Loucy (cell line): ENCODE data around the gene KIAA1210.

Source experiments
- CTCF ChIP-seq: fragments of 200-600 bp; sonication (generic); conservative IDR thresholded peaks from 2 replicates; pipeline ENCODE4 v1.5.1; 2014; ENCODE audit warnings: mild to moderate bottlenecking, antibody characterized with exemption, low read length
- EZH2phosphoT487 ChIP-seq: fragments of 200-600 bp; IDR thresholded peaks from 2 replicates; pipeline ENCODE4 v1.6.1; 2018; ENCODE audit warnings: antibody characterized with exemption, mild to moderate bottlenecking, moderate library complexity, borderline replicate concordance

DNA sequence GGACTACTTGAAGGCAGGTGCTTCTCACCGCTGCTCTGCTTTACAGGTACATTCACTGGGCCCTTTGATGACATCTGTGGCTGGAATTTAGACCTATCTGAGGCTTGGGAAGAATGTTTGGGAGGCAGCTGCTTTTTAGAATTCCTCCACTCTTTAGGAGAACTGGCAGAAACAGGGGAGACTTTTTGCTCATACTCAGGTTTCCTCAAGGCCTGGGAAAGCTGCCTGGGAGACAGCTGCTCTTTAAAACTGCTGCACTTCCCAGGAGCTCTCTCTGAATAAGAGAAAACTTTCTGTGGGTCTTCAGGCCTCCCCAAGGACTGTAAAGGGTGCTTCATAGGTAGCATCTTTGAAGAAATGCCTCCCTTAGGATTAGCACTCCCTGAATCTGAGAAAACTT, 40.5 kb downstream of the KIAA1210 start:
- TF ChIP-seq CTCF (no peak), EZH2phosphoT487 (no peak)
